Glutamatergic neuron (in vitro differentiated cells): ENCODE data around the gene ALDOA. TPM values are rescaled to one million over a fixed set of nuclear protein-coding genes. Genes with fewer than 3 reads are reported as not detected.
A peak's percentile ranks its signal among the peaks of the same experiment; 100 is the strongest.

Experiments
- DNase-seq: peaks from one replicate; pipeline ENCODE4 v3.0.0; 2022
- H3K27ac Mint-ChIP-seq: one replicate; pipeline ENCODE4 v1.8.0; 2020; ENCODE audit warnings: mild to moderate bottlenecking, mixed read lengths, inconsistent platforms; ENCODE audit not compliant: unreplicated experiment
- H3K27me3 Mint-ChIP-seq: one replicate; pipeline ENCODE4 v1.8.0; 2020; ENCODE audit warnings: mild to moderate bottlenecking, moderate library complexity, mixed read lengths, inconsistent platforms; ENCODE audit not compliant: unreplicated experiment
- H3K36me3 Mint-ChIP-seq: one replicate; pipeline ENCODE4 v1.8.0; 2020; ENCODE audit warnings: mild to moderate bottlenecking, mixed read lengths, inconsistent platforms; ENCODE audit not compliant: unreplicated experiment
- H3K4me1 Mint-ChIP-seq: one replicate; pipeline ENCODE4 v1.8.0; 2020; ENCODE audit warnings: mild to moderate bottlenecking, low read depth, mixed read lengths, inconsistent platforms; ENCODE audit not compliant: unreplicated experiment
- H3K4me3 Mint-ChIP-seq: one replicate; pipeline ENCODE4 v1.8.0; 2020; ENCODE audit warnings: mild to moderate bottlenecking, mixed read lengths, inconsistent platforms; ENCODE audit not compliant: unreplicated experiment
- H3K9me3 Mint-ChIP-seq: one replicate; pipeline ENCODE4 v1.8.0; 2020; ENCODE audit warnings: mild to moderate bottlenecking, moderate library complexity, mixed read lengths, inconsistent platforms; ENCODE audit not compliant: unreplicated experiment
- CTCF ChIP-seq: fragments of 200-600 bp; sonication (generic); IDR thresholded peaks from one replicate; pipeline ENCODE4 v1.5.0; 2021; ENCODE audit not compliant: partially characterized antibody, unreplicated experiment
- total RNA-seq: library from RNA; stranded (reverse); fragmentation: NEBNext Ultra II Directional; extraction: Animal tissue kit (Norgen Biotek cat#: 25700); gene quantifications from one replicate; pipeline ENCODE4 v1.2.1, GENCODE V29; 2021; ENCODE audit not compliant: unreplicated experiment

Gene ALDOA
- total RNA-seq, 1 donor from 2014 or later, result 437 TPM

GRCh38 chr16:30076276-30076791 lies 10.8 kb downstream of the ALDOA start:
- no peak for TF ChIP-seq CTCF
- peak overlapping the region; percentile 6 for H3K27ac Mint-ChIP-seq
- peaks cover 13% of the 10 kb centered on the region for H3K4me1 Mint-ChIP-seq
- DNase-seq, result no peak
- H3K27me3 Mint-ChIP-seq, result peaks cover 6% of the 10 kb centered on the region
- peaks cover 9% of the 10 kb centered on the region for H3K9me3 Mint-ChIP-seq
- H3K4me3 Mint-ChIP-seq, result peak overlapping the region; percentile 92
- peaks cover 6% of the 10 kb centered on the region for H3K36me3 Mint-ChIP-seq

GRCh38 chr16:30077656-30078055 lies 12.1 kb downstream of the ALDOA start:
- Mint-ChIP-seq H3K4me1 (peaks cover 13% of the 10 kb centered on the region), H3K36me3 (peaks cover 6% of the 10 kb centered on the region), H3K27ac (no peak overlapping the region), H3K27me3 (peaks cover 6% of the 10 kb centered on the region), H3K4me3 (peak overlapping the region; percentile 73), H3K9me3 (peaks cover 9% of the 10 kb centered on the region)
- DNase-seq, result no peak
- TF ChIP-seq CTCF, result no peak

- peaks cover 13% of the 10 kb centered on the region for H3K4me1 Mint-ChIP-seq
- no peak for TF ChIP-seq CTCF
- no peak overlapping the region for H3K27ac Mint-ChIP-seq
- H3K4me3 Mint-ChIP-seq, result no peak overlapping the region
- no peak for DNase-seq
- H3K36me3 Mint-ChIP-seq, result peaks cover 6% of the 10 kb centered on the region
- H3K9me3 Mint-ChIP-seq, result peaks cover 11% of the 10 kb centered on the region
- H3K27me3 Mint-ChIP-seq, result peaks cover 8% of the 10 kb centered on the region
Observed at GRCh38 chr16:30078744-30079143, 13.2 kb downstream of the ALDOA start.

- H3K4me3 Mint-ChIP-seq, result no peak overlapping the region
- DNase-seq, result no peak
- H3K36me3 Mint-ChIP-seq, result peaks cover 6% of the 10 kb centered on the region
- peaks cover 13% of the 10 kb centered on the region for H3K9me3 Mint-ChIP-seq
- no peak overlapping the region for H3K27ac Mint-ChIP-seq
- TF ChIP-seq CTCF, result no peak
- H3K27me3 Mint-ChIP-seq, result peaks cover 8% of the 10 kb centered on the region
- peaks cover 13% of the 10 kb centered on the region for H3K4me1 Mint-ChIP-seq
Observed at GRCh38 chr16:30079480-30079879, 13.9 kb downstream of the ALDOA start.

GRCh38 chr16:30082545-30083090 lies 17.1 kb downstream of the ALDOA start:
- Mint-ChIP-seq H3K27ac (peak overlapping the region; percentile 22), H3K9me3 (peaks cover 6% of the 10 kb centered on the region), H3K36me3 (no peaks in the 10 kb centered on the region), H3K4me3 (no peak overlapping the region), H3K4me1 (peaks cover 4% of the 10 kb centered on the region), H3K27me3 (peaks cover 5% of the 10 kb centered on the region)
- DNase-seq, result no peak
- no peak for TF ChIP-seq CTCF
